Measurements from ENCODE around the gene TEPSIN. TPM values are rescaled to one million over a fixed set of nuclear protein-coding genes. Genes with fewer than 3 reads are reported as not detected.

Gene TEPSIN
- polyA plus RNA-seq, 1 experiment: 19.4 TPM

Other genes starting within 250 kb of the TEPSIN start
- gene CHMP6, start 247.2 kb downstream of the TEPSIN start, polyA plus RNA-seq (2011; rRNA removed): 27.3 and 30.7 TPM in 2 replicates
- 7.8 and 12.1 TPM in 2 replicates for gene BAIAP2, start 203.9 kb downstream of the TEPSIN start, polyA plus RNA-seq (2011; rRNA removed)
- not detected in 2 replicates for gene PVALEF, start 73.5 kb downstream of the TEPSIN start, polyA plus RNA-seq (2011; rRNA removed)
- 0.13 and 0.29 TPM in 2 replicates for gene AATK, start 72.8 kb downstream of the TEPSIN start, polyA plus RNA-seq (2011; rRNA removed)
- gene CEP131, start 16.1 kb downstream of the TEPSIN start, polyA plus RNA-seq (2011; rRNA removed): 3.7 and 4.9 TPM in 2 replicates
- gene NDUFAF8, start 263 bp upstream of the TEPSIN start, polyA plus RNA-seq (2011; rRNA removed): 70.8 and 130 TPM in 2 replicates
- gene SLC38A10, start 56.3 kb upstream of the TEPSIN start, polyA plus RNA-seq (2011; rRNA removed): 34.6 and 55.4 TPM in 2 replicates
- 2.3 and 3.1 TPM in 2 replicates for gene BAHCC1, start 156.4 kb upstream of the TEPSIN start, polyA plus RNA-seq (2011; rRNA removed)